ENCODE data around the gene WNT8B. TPM values are rescaled to one million over a fixed set of nuclear protein-coding genes. Genes with fewer than 3 reads are reported as not detected.

The WNT8B gene, protein sequence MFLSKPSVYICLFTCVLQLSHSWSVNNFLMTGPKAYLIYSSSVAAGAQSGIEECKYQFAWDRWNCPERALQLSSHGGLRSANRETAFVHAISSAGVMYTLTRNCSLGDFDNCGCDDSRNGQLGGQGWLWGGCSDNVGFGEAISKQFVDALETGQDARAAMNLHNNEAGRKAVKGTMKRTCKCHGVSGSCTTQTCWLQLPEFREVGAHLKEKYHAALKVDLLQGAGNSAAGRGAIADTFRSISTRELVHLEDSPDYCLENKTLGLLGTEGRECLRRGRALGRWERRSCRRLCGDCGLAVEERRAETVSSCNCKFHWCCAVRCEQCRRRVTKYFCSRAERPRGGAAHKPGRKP
- not detected for total RNA-seq (ENCODE audit: unreplicated experiment)
- long read RNA-seq: 0 reads

DNA sequence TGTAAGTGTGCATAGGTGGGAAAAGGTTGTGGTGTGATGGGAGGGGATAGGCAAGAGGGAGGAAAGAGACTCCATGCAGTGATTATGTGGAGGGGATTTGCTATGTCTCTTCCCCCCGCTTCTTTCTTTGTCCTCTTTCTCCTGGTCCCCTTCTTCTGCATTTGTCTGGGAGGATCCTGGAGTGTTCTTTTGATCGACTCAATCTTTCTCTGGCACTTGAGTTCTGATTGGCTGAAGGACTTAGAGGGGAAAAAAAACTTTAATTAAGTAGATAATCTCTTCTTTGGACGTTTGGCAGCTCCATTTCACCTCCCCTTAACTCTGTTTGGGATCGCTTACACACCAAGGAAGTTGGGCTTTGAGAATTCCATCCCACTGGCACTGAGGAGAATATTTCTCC is at the start of gene WNT8B:
Gene WNT8B, plus strand, starts transcription at position 301 of the 400 bp plus-strand sequence. CDS start 160 bp downstream, outside the sequence.
- Mint-ChIP-seq H3K36me3 (ENCODE audit: unreplicated experiment) (no peaks in the 10 kb centered on the region), H3K27me3 (ENCODE audit: unreplicated experiment) (no peaks in the 10 kb centered on the region), H3K4me1 (ENCODE audit: low read depth, unreplicated experiment) (no peaks in the 10 kb centered on the region), H3K9me3 (ENCODE audit: unreplicated experiment) (peaks cover 1% of the 10 kb centered on the region), H3K27ac (ENCODE audit: unreplicated experiment) (no peak within 1 kb of the TSS), H3K4me3 (ENCODE audit: unreplicated experiment) (no peak within 1 kb of the TSS)
- TF ChIP-seq, protein P1, sequence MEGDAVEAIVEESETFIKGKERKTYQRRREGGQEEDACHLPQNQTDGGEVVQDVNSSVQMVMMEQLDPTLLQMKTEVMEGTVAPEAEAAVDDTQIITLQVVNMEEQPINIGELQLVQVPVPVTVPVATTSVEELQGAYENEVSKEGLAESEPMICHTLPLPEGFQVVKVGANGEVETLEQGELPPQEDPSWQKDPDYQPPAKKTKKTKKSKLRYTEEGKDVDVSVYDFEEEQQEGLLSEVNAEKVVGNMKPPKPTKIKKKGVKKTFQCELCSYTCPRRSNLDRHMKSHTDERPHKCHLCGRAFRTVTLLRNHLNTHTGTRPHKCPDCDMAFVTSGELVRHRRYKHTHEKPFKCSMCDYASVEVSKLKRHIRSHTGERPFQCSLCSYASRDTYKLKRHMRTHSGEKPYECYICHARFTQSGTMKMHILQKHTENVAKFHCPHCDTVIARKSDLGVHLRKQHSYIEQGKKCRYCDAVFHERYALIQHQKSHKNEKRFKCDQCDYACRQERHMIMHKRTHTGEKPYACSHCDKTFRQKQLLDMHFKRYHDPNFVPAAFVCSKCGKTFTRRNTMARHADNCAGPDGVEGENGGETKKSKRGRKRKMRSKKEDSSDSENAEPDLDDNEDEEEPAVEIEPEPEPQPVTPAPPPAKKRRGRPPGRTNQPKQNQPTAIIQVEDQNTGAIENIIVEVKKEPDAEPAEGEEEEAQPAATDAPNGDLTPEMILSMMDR (IDR thresholded peaks at IDR 0.05; ENCODE audit: partially characterized antibody, unreplicated experiment): no peak
- DNase-seq: no peak

DNA sequence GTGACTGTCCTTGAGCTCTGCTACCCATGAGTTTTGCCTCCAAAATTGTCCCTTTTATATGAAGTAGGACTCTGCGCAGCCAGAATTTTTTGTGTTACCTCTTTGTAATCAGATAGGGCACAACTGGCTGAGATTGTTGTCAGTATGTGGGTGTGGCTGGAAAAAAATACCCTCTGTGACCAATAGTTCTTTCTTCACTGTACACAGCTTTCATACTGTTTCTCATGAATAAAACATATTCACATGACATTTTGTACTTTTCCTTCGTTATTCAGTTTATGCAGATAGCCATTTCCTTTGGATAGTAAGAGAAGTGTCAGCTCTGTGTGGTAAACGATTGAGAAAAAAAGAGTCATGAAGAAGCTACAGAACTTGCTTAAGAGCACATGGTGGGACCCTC is 49.6 kb upstream of the WNT8B start:
- no peaks in the 10 kb centered on the region for H3K27me3 Mint-ChIP-seq (ENCODE audit: unreplicated experiment)
- no peaks in the 10 kb centered on the region for H3K36me3 Mint-ChIP-seq (ENCODE audit: unreplicated experiment)
- H3K4me3 Mint-ChIP-seq (ENCODE audit: unreplicated experiment): no peak overlapping the region
- DNase-seq: no peak
- H3K27ac Mint-ChIP-seq (ENCODE audit: unreplicated experiment): no peak overlapping the region
- H3K4me1 Mint-ChIP-seq (ENCODE audit: low read depth, unreplicated experiment): no peaks in the 10 kb centered on the region
- TF ChIP-seq, protein P1 (IDR thresholded peaks at IDR 0.05; ENCODE audit: partially characterized antibody, unreplicated experiment): no peak
- peaks cover 2% of the 10 kb centered on the region for H3K9me3 Mint-ChIP-seq (ENCODE audit: unreplicated experiment)

DNA sequence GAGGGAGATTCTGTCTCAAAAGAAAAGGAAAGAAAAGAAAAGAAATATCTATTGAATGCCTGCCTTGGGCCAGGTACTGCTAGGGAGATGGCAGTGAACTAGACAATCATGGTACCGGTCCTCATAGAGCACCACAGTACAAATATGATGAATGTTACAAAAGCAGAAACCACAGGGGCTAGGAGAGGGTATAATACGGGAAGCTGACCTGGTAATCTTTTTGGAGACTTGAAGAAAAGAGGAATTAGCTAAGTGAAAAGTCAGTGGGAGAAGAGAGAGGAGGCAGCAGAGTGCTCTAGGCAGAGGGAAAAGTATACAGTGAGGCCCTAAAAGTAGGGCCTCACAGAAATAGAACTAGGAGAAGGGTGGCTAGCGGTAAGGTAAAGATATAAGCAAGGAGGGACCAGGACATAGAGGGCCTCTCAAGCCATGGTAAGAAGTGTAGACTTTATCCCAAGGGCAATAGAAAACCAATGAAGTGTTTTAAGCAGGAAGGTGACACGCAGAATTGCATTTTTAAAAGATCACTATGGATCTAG is 42.8 kb upstream of the WNT8B start:
- Mint-ChIP-seq H3K4me1 (ENCODE audit: low read depth, unreplicated experiment) (no peaks in the 10 kb centered on the region), H3K9me3 (ENCODE audit: unreplicated experiment) (no peaks in the 10 kb centered on the region), H3K27me3 (ENCODE audit: unreplicated experiment) (peaks cover 1% of the 10 kb centered on the region), H3K36me3 (ENCODE audit: unreplicated experiment) (no peaks in the 10 kb centered on the region), H3K4me3 (ENCODE audit: unreplicated experiment) (no peak overlapping the region), H3K27ac (ENCODE audit: unreplicated experiment) (no peak overlapping the region)
- DNase-seq: no peak
- TF ChIP-seq, protein P1 (IDR thresholded peaks at IDR 0.05; ENCODE audit: partially characterized antibody, unreplicated experiment): no peak

DNA sequence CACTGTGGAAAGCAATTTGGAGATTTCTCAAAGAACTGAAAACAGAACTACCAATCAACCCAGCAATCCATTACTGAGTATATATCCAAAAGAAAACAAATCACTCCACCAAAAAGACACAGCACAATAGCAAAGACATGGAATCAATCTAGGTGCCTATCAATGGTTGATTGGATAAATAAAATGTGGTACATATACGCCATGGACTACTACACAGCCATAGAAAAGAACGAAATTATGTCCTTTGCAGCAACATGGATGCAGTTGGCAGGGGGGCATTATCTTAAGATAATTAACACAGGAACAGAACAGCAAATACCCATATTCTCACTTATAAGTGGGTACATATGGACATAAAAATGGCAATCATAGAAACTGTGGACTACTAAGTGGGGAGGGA is 35.4 kb upstream of the WNT8B start:
- Mint-ChIP-seq H3K4me3 (ENCODE audit: unreplicated experiment) (no peak overlapping the region), H3K36me3 (ENCODE audit: unreplicated experiment) (no peaks in the 10 kb centered on the region), H3K4me1 (ENCODE audit: low read depth, unreplicated experiment) (no peaks in the 10 kb centered on the region), H3K27me3 (ENCODE audit: unreplicated experiment) (no peaks in the 10 kb centered on the region), H3K9me3 (ENCODE audit: unreplicated experiment) (no peaks in the 10 kb centered on the region), H3K27ac (ENCODE audit: unreplicated experiment) (no peak overlapping the region)
- no peak for DNase-seq
- TF ChIP-seq, protein P1 (IDR thresholded peaks at IDR 0.05; ENCODE audit: partially characterized antibody, unreplicated experiment): no peak

All from glutamatergic neuron (in vitro differentiated cells).